PC-9 (cell line): Measurements from ENCODE around the gene TANGO2.

ENCODE experiments used
- EZH2 ChIP-seq: fragments of 200-600 bp; sonication (generic); IDR thresholded peaks from 2 replicates; pipeline ENCODE4 v1.8.0; 2017; ENCODE audit warnings: antibody characterized with exemption, low read depth
- TF ChIP-seq, protein P1 (sequence below): fragments of 200-600 bp; sonication (generic); conservative IDR thresholded peaks from 2 replicates; pipeline ENCODE4 v1.6.1; 2017; ENCODE audit warnings: mixed run types, antibody characterized with exemption, mild to moderate bottlenecking, moderate library complexity

DNA sequence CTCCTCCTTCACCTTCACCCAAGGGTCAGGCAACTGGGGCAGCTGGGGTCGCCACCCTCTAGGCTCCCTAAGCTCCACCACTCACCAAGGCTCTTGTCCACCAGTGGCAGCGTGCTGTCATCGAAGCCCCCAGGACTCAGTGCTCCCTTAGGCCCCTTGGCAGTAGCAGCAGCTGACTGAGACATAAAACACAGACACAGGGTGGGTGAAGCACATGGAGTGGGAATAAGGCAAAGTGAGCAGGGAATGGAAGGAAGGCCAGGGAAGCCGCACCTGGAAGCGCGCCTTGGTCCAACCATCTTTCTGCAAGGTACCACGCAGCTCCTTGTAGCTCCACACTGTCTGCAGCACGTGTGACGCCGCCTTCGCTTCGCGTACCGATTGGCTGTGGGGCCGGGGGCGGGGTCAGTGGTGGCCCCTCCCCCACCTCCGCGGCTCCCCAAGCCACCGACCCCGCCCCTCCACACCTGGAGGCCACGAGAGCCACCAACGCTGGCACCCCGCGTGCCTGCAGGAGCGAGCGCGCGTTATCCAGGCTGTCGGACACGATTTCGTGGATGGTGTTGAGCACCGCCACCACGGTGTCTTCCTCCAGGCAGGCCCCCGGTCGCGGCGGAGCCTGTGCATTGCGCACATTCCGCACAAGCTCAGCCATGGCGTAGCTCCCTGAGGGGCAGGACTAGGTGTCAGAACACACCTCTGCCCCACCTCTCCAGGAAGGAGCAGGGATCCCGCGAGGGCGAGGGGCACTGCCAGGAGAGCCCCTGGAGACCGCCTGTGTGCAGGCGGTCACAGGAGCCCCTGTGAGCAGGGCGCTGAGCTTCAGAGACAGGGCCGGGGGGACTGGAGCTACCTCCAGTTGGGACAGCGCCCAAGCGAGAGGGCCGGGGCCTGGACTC lies 48.0 kb upstream of the TANGO2 start:
- TF ChIP-seq, protein P1, sequence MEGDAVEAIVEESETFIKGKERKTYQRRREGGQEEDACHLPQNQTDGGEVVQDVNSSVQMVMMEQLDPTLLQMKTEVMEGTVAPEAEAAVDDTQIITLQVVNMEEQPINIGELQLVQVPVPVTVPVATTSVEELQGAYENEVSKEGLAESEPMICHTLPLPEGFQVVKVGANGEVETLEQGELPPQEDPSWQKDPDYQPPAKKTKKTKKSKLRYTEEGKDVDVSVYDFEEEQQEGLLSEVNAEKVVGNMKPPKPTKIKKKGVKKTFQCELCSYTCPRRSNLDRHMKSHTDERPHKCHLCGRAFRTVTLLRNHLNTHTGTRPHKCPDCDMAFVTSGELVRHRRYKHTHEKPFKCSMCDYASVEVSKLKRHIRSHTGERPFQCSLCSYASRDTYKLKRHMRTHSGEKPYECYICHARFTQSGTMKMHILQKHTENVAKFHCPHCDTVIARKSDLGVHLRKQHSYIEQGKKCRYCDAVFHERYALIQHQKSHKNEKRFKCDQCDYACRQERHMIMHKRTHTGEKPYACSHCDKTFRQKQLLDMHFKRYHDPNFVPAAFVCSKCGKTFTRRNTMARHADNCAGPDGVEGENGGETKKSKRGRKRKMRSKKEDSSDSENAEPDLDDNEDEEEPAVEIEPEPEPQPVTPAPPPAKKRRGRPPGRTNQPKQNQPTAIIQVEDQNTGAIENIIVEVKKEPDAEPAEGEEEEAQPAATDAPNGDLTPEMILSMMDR, result no peak
- TF ChIP-seq EZH2, result no peak
